ENCODE measurements around the gene DISC1.
"Not testable (repeated sequence)": the region's sequence is repeated elsewhere in the genome, so short reads cannot be mapped to it uniquely, and the experiment has no call there.

The DISC1 gene

GRCh38 chr1:231626535-231626950 is at the start of gene DISC1:
Gene DISC1 (plus strand): TSS chr1:231626790. CDS start chr1:231626868, 78 bp downstream.
- peak; percentile 74 for DNase-seq

- DNase-seq = no peak
These were observed 49.5 kb upstream of the DISC1 start for GRCh38 chr1:231576804-231577718.

GRCh38 chr1:231580874-231581273 is 45.7 kb upstream of the DISC1 start:
- DNase-seq = no peak

GRCh38 chr1:231581859-231582258 is 44.7 kb upstream of the DISC1 start:
- no peak for DNase-seq

- no peak for DNase-seq
These were observed 43.2 kb upstream of the DISC1 start for GRCh38 chr1:231583376-231583775.

GRCh38 chr1:231584117-231584516 is 42.5 kb upstream of the DISC1 start:
- no peak for DNase-seq

GRCh38 chr1:231584921-231585320 is 41.7 kb upstream of the DISC1 start:
- DNase-seq = no peak

- peak; percentile 52 for DNase-seq
These were observed 36.0 kb upstream of the DISC1 start for GRCh38 chr1:231590453-231591198.

- no peak for DNase-seq
These were observed 35.1 kb upstream of the DISC1 start for GRCh38 chr1:231591466-231591865.

- no peak for DNase-seq
These were observed 33.8 kb upstream of the DISC1 start for GRCh38 chr1:231592809-231593208.

- DNase-seq = not testable (repeated sequence)
These were observed 33.3 kb upstream of the DISC1 start for GRCh38 chr1:231593264-231593663.

GRCh38 chr1:231594123-231594522 is 32.5 kb upstream of the DISC1 start:
- no peak for DNase-seq

- DNase-seq = no peak
These were observed 31.8 kb upstream of the DISC1 start for GRCh38 chr1:231594749-231595148.

GRCh38 chr1:231596337-231596791 is 30.2 kb upstream of the DISC1 start:
- no peak for DNase-seq

- no peak for DNase-seq
These were observed 28.6 kb upstream of the DISC1 start for GRCh38 chr1:231597971-231598370.

- DNase-seq = no peak
These were observed 26.1 kb upstream of the DISC1 start for GRCh38 chr1:231600458-231600976.

- DNase-seq = no peak
These were observed 24.5 kb upstream of the DISC1 start for GRCh38 chr1:231601824-231602672.

- no peak for DNase-seq
These were observed 24.0 kb upstream of the DISC1 start for GRCh38 chr1:231602673-231602984.

- DNase-seq = peak; percentile 29
These were observed 22.9 kb upstream of the DISC1 start for GRCh38 chr1:231603598-231604275.

GRCh38 chr1:231604276-231604621 is 22.3 kb upstream of the DISC1 start:
- DNase-seq = no peak

- DNase-seq = no peak
These were observed 21.2 kb upstream of the DISC1 start for GRCh38 chr1:231605149-231606100.
